Testis (tissue), 2 donors: ENCODE measurements around the gene SLC66A1.

ENCODE experiments used
- POLR2A ChIP-seq: fragments of 450-650 bp; IDR thresholded peaks from one replicate; pipeline ENCODE4 v1.6.1; 2017; ENCODE audit warnings: antibody characterized with exemption, mild to moderate bottlenecking, moderate library complexity
- TF ChIP-seq, protein P1 (sequence below), 3 experiments: fragments of 450-650 bp in 2 of 3; fragments of 200-600 bp in 1 of 3; sonication (generic) in 1 of 3; IDR thresholded peaks; one replicate each; pipeline ENCODE4 v1.5.1; 2016 to 2019; ENCODE audit warnings: antibody characterized with exemption in 3 of 3, mild to moderate bottlenecking in 2 of 3, moderate library complexity in 1 of 3

- TF ChIP-seq, protein P1, sequence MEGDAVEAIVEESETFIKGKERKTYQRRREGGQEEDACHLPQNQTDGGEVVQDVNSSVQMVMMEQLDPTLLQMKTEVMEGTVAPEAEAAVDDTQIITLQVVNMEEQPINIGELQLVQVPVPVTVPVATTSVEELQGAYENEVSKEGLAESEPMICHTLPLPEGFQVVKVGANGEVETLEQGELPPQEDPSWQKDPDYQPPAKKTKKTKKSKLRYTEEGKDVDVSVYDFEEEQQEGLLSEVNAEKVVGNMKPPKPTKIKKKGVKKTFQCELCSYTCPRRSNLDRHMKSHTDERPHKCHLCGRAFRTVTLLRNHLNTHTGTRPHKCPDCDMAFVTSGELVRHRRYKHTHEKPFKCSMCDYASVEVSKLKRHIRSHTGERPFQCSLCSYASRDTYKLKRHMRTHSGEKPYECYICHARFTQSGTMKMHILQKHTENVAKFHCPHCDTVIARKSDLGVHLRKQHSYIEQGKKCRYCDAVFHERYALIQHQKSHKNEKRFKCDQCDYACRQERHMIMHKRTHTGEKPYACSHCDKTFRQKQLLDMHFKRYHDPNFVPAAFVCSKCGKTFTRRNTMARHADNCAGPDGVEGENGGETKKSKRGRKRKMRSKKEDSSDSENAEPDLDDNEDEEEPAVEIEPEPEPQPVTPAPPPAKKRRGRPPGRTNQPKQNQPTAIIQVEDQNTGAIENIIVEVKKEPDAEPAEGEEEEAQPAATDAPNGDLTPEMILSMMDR (IDR thresholded peaks at IDR 0.05) = no peak
- no peak for TF ChIP-seq POLR2A
Observed at GRCh38 chr1:19337289-19337688, 25.2 kb downstream of the SLC66A1 start.
